Measurements from ENCODE around the gene CTSC. TPM values are rescaled to one million over a fixed set of nuclear protein-coding genes. Genes with fewer than 3 reads are reported as not detected.

Gene CTSC
- total RNA-seq, 4 donors from 2014 or later: 14.2 to 78.6 (median 47.9) TPM

DNA sequence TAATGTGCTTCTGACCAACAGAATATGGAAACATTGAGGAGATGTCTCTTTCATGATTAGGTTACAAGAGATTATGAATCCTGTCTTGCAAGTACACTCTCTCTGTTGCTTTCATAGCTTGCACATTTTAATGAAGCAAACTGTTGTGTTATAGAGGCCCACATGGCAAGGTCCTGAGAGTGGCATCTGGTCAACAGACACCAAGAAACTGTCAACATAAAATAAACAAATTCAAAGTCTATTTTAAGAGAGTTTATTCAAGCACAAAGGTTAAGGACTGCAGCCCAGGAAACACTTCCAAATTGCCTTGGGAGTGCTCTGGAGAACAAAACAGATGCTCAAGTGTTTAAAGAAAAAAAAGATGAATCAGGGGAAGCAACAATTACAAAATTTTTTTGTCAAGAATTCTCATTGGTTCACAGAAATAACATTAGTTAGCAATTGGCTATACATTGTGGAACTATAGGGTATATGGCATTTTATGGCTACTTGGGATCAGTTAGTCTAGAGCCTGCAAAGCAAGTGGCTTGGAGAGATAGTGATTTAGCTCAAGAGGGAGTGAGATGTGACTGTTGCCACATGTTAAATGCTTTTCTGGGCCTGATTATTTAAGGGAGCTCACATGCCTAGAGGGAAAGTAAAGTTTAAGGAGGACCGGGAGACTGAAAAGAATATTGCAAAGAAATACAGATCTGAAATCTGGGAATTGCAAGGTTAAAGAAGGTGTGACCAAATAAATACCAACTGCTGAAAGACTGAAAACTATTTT, 54.6 kb downstream of the CTSC start:
- TF ChIP-seq POLR2AphosphoS5 (IDR thresholded peaks at IDR 0.05) (no peak), EP300 (IDR thresholded peaks at IDR 0.05) (no peak), POLR2A (IDR thresholded peaks at IDR 0.05) (no peak)
- TF ChIP-seq, protein P1, sequence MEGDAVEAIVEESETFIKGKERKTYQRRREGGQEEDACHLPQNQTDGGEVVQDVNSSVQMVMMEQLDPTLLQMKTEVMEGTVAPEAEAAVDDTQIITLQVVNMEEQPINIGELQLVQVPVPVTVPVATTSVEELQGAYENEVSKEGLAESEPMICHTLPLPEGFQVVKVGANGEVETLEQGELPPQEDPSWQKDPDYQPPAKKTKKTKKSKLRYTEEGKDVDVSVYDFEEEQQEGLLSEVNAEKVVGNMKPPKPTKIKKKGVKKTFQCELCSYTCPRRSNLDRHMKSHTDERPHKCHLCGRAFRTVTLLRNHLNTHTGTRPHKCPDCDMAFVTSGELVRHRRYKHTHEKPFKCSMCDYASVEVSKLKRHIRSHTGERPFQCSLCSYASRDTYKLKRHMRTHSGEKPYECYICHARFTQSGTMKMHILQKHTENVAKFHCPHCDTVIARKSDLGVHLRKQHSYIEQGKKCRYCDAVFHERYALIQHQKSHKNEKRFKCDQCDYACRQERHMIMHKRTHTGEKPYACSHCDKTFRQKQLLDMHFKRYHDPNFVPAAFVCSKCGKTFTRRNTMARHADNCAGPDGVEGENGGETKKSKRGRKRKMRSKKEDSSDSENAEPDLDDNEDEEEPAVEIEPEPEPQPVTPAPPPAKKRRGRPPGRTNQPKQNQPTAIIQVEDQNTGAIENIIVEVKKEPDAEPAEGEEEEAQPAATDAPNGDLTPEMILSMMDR (IDR thresholded peaks at IDR 0.05): no peak
- 53 to 57% methylated on average over 1 of the region's 1 CpG for WGBS, 2 donors (ENCODE audit: low coverage in 1 of 2)
- peaks cover 8 to 67% (median 13%) of the 10 kb centered on the region in 3 donors for H3K4me1 ChIP-seq
- peak overlapping the region in 1 of 4 donors; percentile 8 for H3K27ac ChIP-seq
- no peaks in the 10 kb centered on the region for H3K27me3 ChIP-seq
- H3K9me3 ChIP-seq: no peaks in the 10 kb centered on the region
- no peak for ATAC-seq
- H3K36me3 ChIP-seq: no peaks in the 10 kb centered on the region
- no peak overlapping the region for H3K4me3 ChIP-seq

DNA sequence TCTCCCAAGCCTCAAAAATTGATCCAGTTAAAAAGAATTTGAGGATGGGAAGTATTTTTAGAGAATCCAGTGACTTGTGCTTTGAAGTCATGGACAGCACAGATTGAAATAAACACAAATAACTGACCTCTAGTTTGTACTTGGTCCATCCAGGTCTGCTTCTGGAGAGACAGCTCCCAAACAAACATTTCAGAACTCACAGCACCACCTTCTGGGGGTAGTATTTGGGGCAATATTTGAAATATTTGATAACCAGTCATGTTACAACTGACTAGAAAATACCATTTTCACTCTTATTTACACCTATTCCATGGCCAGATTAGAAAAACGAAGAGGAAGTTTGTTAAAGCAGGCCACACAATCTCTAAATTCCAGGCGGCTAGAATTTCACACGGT, 56.2 kb downstream of the CTSC start:
- Histone ChIP-seq H3K27ac (no peak overlapping the region), H3K4me1 (peaks cover 8 to 61% (median 13%) of the 10 kb centered on the region in 3 donors)
- no peak for TF ChIP-seq POLR2A (IDR thresholded peaks at IDR 0.05)
- TF ChIP-seq POLR2AphosphoS5 (IDR thresholded peaks at IDR 0.05): no peak
- TF ChIP-seq, protein P1 (IDR thresholded peaks at IDR 0.05): no peak
- no peak for TF ChIP-seq EP300 (IDR thresholded peaks at IDR 0.05)

DNA sequence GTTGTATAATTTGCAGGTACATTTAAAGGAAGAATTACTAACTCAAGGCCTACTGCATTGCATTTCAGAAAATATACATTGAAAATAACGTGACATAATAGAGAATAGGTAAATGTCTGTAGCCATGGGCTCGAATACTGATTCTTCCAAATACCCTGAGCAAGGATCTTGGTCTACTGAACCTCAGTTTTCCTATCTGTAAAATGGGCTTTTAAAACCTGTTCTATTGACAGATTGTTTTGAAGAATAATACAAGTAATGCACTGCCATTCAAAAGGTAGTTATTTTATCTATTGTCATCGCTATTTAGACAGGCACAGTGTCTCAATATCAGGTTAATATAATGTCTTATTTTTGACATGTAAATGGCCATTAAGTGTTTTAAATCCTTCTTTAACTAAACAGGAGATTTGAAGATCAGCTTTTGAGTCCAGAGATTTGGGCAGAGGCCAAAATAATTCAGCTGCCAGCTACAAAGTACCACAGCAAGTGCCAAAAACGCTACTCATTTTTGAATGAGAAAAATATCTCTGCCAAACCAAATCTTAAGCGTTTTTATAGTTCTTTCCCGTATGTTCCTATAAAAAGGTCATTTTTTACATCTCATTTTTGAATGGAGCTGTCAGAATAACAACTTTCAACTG, 56.7 kb downstream of the CTSC start:
- Histone ChIP-seq H3K4me3 (no peak overlapping the region), H3K4me1 (peaks cover 8 to 57% (median 13%) of the 10 kb centered on the region in 3 donors), H3K27ac (no peak overlapping the region), H3K27me3 (no peaks in the 10 kb centered on the region), H3K9me3 (no peaks in the 10 kb centered on the region), H3K36me3 (no peaks in the 10 kb centered on the region)
- no peak for TF ChIP-seq POLR2A (IDR thresholded peaks at IDR 0.05)
- 35 to 42% methylated on average over 6 of the region's 6 CpGs for WGBS, 2 donors (ENCODE audit: low coverage in 1 of 2)
- ATAC-seq: no peak

More for the DNA sequence above, 56.2 kb downstream of the CTSC start:
- H3K27me3 ChIP-seq: no peaks in the 10 kb centered on the region
- whole genome bisulfite sequencing, 2 donors (ENCODE audit: low coverage in 1 of 2): 77 to 100% methylated on average over 2 to 3 of the region's 3 CpGs
- no peaks in the 10 kb centered on the region for H3K36me3 ChIP-seq
- H3K9me3 ChIP-seq: no peaks in the 10 kb centered on the region
- H3K4me3 ChIP-seq: no peak overlapping the region
- ATAC-seq: no peak

DNA sequence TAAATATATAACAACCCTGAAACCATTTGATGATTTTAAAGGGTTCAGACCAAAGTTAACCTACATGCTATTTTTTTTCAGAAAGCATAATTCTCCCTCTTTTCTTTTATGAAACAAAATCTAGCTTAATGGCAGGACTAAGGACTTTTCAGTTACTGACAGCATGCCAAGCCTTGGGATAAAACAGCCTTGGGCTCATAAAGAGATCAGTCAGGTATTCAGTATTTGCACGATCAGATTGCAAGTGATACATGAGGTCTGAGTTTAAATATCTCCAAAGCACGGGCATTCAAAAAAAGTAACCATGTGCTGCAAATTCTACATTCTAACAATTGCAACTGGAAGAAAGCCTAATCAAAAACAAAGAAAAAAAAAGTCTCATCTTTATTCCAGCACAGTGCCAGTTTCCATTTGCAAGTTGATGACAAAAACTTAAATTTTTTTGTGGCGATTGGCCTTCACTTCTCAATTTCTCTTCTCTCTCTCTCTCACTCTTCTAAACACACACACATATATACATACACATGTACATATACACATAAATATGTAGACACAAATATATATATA, 60.1 kb downstream of the CTSC start:
- Histone ChIP-seq H3K9me3 (no peaks in the 10 kb centered on the region), H3K27ac (no peak overlapping the region), H3K4me3 (no peak overlapping the region), H3K27me3 (no peaks in the 10 kb centered on the region), H3K4me1 (peaks cover 3 to 23% (median 4%) of the 10 kb centered on the region in 3 donors), H3K36me3 (no peaks in the 10 kb centered on the region)
- no peak for TF ChIP-seq POLR2A (IDR thresholded peaks at IDR 0.05)
- no peak for TF ChIP-seq POLR2AphosphoS5 (IDR thresholded peaks at IDR 0.05)
- TF ChIP-seq, protein P1 (IDR thresholded peaks at IDR 0.05): no peak
- no peak for TF ChIP-seq EP300 (IDR thresholded peaks at IDR 0.05)
- 50 to 74% methylated on average over 3 of the region's 3 CpGs for WGBS, 2 donors (ENCODE audit: low coverage in 1 of 2)
- no peak for ATAC-seq

DNA sequence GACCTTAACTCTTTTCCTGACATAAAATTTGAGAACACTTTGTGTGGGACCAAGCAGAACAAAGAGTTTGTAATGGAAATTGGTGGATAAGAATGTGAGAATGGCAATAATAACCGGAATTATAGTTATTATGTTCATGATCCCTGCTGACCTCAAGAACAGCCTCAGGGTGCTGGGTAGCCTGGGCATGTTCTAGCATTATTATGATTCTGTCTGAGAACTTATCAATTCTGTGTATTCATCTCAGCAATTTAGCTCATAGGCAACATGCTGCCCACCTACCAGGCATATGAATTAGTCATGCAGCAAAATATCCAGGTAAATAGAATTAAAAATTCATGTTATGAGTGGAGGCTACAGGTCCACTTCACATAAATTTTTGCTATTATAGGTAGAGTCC, 61.9 kb downstream of the CTSC start:
- Histone ChIP-seq H3K27me3 (no peaks in the 10 kb centered on the region), H3K27ac (no peak overlapping the region), H3K4me3 (no peak overlapping the region), H3K36me3 (no peaks in the 10 kb centered on the region), H3K9me3 (no peaks in the 10 kb centered on the region), H3K4me1 (peaks cover 0 to 5% (median 0%) of the 10 kb centered on the region in 3 donors)
- TF ChIP-seq POLR2A (IDR thresholded peaks at IDR 0.05): no peak
- TF ChIP-seq, protein P1 (IDR thresholded peaks at IDR 0.05): no peak
- no peak for TF ChIP-seq POLR2AphosphoS5 (IDR thresholded peaks at IDR 0.05)
- no peak for TF ChIP-seq EP300 (IDR thresholded peaks at IDR 0.05)
- no peak for ATAC-seq
- WGBS, 2 donors (ENCODE audit: low coverage in 1 of 2): 60 to 100% methylated on average over 1 of the region's 1 CpG

All from gastroesophageal sphincter (tissue), 4 donors.